ENCODE data around the gene ASCC1.

The ASCC1 gene

DNA sequence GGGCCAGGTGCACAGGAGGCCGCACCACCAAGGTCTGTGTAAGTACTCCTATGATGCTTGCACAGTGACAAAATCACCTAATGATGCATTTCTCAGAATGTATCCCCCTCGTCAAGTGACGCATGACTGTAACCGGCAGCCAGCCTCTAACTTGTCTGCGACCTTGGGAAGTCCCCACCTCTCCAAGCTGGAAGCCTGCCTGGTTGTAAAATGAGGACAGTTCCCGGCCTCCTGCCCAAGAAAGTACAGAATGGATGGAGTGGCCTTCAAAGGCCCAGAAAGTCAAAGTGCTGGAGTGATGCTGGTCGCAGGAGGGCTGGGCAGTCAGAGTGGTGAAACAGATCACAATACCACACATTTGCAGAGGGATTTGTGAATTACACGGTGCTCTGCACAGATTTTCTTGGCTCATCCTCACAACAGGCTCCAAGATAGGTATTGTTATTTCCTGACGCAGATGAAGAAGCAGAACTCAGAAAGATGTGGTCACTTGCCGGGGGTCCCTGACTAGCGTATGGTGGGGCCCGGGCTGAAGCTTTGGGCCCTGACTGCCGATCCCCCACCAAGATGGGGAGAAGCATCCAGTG, 150.5 kb downstream of the ASCC1 start:
- DNase-seq (ENCODE audit: low read depth) = no peak

GRCh38 chr10:72063703-72064391, 152.2 kb downstream of the ASCC1 start:
- DNase-seq (ENCODE audit: low read depth) = no peak

DNA sequence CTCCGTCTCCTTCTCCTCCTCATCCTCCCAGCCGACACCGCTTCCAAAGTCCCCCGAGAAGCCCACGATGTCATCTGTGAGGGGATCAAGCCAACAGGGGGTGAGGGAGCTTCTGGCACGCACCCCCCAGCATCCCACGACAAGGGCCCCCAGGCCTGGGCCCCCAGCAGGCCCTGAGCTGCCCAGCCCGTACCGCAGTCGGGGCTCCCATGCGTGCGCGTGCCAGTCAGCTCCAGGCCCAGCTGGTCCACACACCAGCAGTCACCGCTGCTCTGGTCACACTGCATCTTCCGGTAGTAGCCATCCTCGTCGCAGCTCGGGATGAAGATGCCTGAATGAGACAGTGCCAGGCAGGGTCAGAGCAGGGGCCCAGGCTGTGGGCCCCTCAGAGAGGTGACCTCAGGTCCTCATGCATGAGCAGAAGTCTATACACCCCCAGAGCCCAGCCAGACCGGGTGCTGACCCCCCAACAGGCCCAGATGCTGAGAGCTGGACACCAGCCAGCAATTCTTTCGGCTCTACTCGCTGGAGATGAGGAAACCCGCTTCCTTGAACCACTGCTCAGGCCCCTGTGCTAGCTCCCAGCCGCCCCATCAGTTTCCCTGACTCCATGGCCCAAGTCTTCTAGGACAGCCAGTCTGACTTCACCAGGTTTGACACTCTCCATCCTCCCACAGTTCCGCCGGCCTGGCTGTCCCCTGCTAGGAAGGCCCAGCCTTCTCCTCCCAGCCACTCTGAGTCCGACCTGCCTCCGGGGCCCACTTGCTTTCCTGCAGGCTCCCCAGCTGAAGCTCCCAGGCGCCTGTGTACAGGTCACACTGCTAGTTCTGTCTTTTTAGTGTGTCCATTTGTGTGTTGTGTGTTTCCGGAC, 153.0 kb downstream of the ASCC1 start:
- DNase-seq (ENCODE audit: low read depth) = no peak

GRCh38 chr10:72062382-72062781, 153.7 kb downstream of the ASCC1 start:
- DNase-seq (ENCODE audit: low read depth) = peak; percentile 58

DNA sequence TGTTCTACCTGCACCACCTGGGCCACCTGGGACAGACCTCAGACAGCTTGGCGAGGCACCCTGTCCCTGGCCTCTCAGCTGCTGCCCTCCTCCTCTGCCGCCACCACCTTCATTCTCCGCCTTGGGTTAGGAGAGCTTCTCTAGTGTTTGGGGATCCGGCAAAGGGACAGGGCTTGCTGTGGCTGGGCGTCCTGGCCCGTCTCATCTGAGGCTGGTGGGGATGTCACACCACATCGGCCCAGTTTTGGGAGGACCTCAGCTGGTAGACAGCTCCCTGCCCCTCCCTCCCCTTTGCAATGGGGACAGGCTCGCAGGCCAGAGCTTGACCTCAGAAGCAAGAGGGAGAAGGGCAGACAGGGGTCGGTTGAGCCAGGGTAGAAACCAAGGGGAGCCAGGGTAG, 154.1 kb downstream of the ASCC1 start:
- DNase-seq (ENCODE audit: low read depth) = no peak

- no peak for DNase-seq (ENCODE audit: low read depth)
Measured at GRCh38 chr10:72061491-72061890, 154.6 kb downstream of the ASCC1 start.

DNA sequence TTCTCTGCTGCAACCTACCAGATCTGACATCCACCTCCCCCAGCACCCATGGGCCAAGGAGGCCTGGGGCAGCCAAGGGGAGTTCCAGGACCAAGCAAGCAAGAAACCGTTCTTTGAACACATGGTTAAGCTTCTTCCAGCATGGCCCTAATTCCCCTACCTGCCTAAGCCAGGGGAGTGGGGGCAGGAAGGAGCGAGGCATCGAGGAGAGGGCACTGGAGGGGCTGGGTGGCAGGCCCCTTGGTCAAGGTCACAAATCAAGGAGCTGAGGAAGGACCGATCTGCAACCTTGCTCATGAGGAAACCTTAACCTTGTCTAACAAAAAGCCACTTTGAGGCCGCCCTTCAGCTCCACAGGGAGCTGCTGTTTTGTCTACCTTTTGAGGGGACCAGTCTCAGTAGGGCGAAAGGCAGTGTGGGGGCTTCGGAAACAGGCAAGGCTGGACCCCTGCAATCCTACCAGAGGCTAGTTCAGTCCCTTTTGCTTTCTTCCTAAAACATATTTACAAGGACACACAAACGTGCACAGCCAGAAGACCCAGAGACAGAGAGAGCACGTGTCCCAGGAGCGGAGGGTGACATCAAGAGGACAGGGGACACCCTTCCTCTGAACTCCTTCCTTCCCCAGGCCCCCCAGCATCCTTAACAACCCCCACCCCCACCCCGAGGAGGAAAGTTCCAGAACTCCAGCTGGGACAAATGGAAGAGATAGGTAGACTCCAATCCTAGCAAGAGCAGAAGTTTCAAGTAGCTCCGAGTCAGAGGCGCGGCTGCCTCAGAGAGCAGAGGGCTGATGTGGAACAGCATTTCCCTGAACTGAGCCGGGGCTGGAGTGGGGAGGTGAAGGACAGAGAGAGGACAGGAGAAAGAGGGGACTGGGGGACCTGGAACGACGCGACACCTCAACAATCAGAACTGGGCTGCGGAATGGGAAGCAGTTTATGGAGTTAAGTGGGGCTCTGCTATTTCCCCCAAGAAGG, 155.9 kb downstream of the ASCC1 start:
- no peak for DNase-seq (ENCODE audit: low read depth)

- no peak for DNase-seq (ENCODE audit: low read depth)
Measured at GRCh38 chr10:72058989-72059842, 156.9 kb downstream of the ASCC1 start.

DNA sequence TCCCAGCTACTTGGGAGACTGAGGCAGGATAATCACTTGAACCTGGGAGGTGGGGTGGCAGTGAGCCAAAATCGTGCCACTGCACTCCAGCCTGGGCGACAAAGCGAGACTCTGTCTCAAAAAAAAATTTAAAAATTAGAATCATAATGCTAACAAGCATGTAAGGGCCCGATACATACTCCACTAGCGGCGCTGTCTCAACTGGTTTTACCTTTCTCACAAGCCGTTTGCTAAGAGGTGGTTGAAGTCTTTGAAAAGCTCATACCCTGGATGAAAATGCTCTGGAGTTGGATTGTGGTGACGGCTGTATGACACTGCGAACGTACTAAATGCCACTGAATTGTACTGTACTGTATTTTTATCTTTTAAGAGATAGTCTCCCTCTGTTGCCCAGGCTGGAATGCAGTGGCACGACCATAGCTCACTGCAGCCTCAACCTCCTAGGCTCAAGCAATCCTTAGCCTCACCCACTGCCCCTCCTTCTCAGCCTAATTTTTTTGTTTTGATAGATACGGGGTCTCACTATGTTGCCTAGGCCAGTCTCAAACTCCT, 157.7 kb downstream of the ASCC1 start:
- no peak for DNase-seq (ENCODE audit: low read depth)

DNA sequence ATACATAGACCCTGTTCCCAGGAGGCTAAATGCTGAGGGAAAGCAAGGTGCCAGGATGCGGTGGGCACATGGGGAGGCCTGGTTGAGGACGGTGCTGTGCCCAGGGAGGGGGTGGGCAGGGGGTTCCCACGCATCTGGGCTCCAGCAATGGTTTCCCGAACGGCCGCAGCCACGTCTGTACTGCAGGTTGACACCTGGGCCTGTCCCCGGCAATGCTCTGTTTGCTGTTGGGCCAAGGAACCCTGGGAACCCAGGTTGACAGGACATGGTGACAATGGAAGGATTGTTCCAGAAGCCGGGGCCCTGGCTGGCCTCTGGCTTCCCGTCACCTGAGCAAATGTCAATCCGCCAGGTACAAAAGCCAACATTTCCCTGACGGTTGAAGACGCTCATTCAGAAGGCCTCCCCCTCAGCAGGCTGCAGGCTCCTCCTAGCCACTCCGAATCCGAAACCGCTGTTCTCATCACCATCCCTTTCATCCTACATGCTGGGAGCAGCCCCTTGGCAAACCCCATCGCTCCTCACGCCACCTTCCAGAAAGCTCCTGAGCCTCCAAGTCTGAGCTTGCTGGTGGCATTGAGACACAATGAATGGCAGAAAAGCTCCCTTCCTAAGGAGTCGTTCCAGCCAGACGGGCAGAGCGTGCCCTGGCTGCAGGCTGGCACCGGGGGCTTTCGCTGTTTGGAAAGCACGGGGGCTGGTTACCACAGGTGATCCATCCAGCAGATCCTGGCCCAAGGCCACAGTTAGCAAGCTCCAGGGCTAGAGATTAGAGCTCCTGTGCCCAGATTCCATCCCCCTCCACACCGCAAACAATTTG, 158.9 kb downstream of the ASCC1 start:
- no peak for DNase-seq (ENCODE audit: low read depth)

GRCh38 chr10:72056113-72056512, 160.0 kb downstream of the ASCC1 start:
- DNase-seq (ENCODE audit: low read depth) = no peak

GRCh38 chr10:72053690-72054089, 162.4 kb downstream of the ASCC1 start:
- DNase-seq (ENCODE audit: low read depth) = no peak

DNA sequence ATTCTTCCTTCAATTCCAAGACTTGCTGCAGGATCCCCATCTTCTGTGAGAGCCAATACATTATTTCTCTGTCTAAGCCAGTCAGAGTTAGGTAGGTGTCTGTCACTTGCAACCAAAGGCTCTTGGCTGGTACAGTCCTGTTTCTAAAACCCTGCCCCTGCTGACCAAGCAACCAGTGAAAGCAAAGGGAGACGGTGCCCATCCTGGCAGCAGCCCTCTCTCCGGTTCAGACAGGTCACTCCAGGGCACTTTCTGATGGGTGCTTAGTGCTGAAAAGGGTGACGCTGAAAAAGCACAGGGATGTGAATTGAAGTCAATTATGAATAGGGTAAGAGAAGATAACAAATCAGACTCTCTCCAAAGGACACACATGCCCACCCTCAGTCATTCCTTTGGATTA, 165.2 kb downstream of the ASCC1 start:
- no peak for DNase-seq (ENCODE audit: low read depth)

- DNase-seq (ENCODE audit: low read depth) = peak; percentile 62
Measured at GRCh38 chr10:72049969-72050781, 165.9 kb downstream of the ASCC1 start.

- DNase-seq (ENCODE audit: low read depth) = no peak
Measured at GRCh38 chr10:72049472-72049871, 166.6 kb downstream of the ASCC1 start.

GRCh38 chr10:72048450-72049124, 167.5 kb downstream of the ASCC1 start:
- DNase-seq (ENCODE audit: low read depth) = peak; percentile 86

Data from amniotic epithelial cell (primary cell).